A673 (cell line): ENCODE results near the gene C1orf94. TPM values are rescaled to one million over a fixed set of nuclear protein-coding genes. Genes with fewer than 3 reads are reported as not detected.
A peak's percentile ranks its signal among the peaks of the same experiment; 100 is the strongest.

Source experiments
- BruUV-seq: library from RNA; stranded (reverse); fragments of 400-500 nt; replicated peaks from 2 replicates; lab custom pipeline; 2021; lab: Mats Ljungman, UMichigan
- CTCF ChIA-PET: fragments of 300-600 bp; sonication (Branson Sonifier 250); formaldehyde crosslinking; loops from one replicate; lab custom pipeline; 2022; ENCODE audit warnings: antibody characterized with exemption; lab: Charles Lee
- POLR2A ChIA-PET: fragments of 300-600 bp; sonication (Branson Sonifier 250); formaldehyde crosslinking; loops from one replicate; lab custom pipeline; 2022; ENCODE audit warnings: antibody characterized with exemption; ENCODE audit not compliant: low non-redundant PET; lab: Charles Lee
- DNase-seq: peaks from one replicate; pipeline ENCODE4 v3.0.0-alpha.2; 2015; ENCODE audit warnings: low spot score
- H3K27ac ChIP-seq: fragments of 200-600 bp; sonication (generic); 2 replicates; pipeline ENCODE4 v1.5.1; 2016; ENCODE audit warnings: mixed run types, low read depth, mild to moderate bottlenecking, mixed read lengths, antibody characterized with exemption, low read length; ENCODE audit not compliant: poor library complexity, severe bottlenecking
- H3K27me3 ChIP-seq: fragments of 200-600 bp; sonication (generic); replicated peaks from 2 replicates; pipeline ENCODE4 v1.6.1; 2017; ENCODE audit warnings: mixed run types, low read depth, mild to moderate bottlenecking, mixed read lengths, antibody characterized with exemption, low read length; ENCODE audit not compliant: insufficient read depth, poor library complexity
- H3K36me3 ChIP-seq: fragments of 200-600 bp; sonication (generic); 2 replicates; pipeline ENCODE4 v1.6.1; 2016; ENCODE audit warnings: mixed run types, mild to moderate bottlenecking, mixed read lengths, antibody characterized with exemption, low read length; ENCODE audit not compliant: insufficient read depth, poor library complexity, severe bottlenecking
- H3K4me1 ChIP-seq: fragments of 200-600 bp; sonication (generic); 2 replicates; pipeline ENCODE4 v1.6.1; 2017; ENCODE audit warnings: mixed run types, mild to moderate bottlenecking, mixed read lengths, antibody characterized with exemption, low read length; ENCODE audit not compliant: insufficient read depth, poor library complexity, severe bottlenecking
- H3K4me3 ChIP-seq: fragments of 200-600 bp; sonication (generic); 2 replicates; pipeline ENCODE4 v1.5.1; 2016; ENCODE audit warnings: low read depth, mixed run types, mild to moderate bottlenecking, mixed read lengths, low read length; ENCODE audit not compliant: poor library complexity, severe bottlenecking
- H3K9me3 ChIP-seq: fragments of 200-600 bp; sonication (generic); 2 replicates; pipeline ENCODE4 v1.6.1; 2016; ENCODE audit warnings: mixed run types, low read depth, mild to moderate bottlenecking, mixed read lengths, antibody characterized with exemption, low read length; ENCODE audit not compliant: poor library complexity, severe bottlenecking
- CTCF ChIP-seq: fragments of 300-800, 200-600 bp; sonication (generic); conservative IDR thresholded peaks from 2 replicates; pipeline ENCODE4 v1.5.1; 2017; ENCODE audit warnings: low read depth, mild to moderate bottlenecking, antibody characterized with exemption, low read length, moderate library complexity, mixed read lengths
- EZH2 ChIP-seq: fragments of 200-600 bp; sonication (generic); IDR thresholded peaks from 2 replicates; pipeline ENCODE4 v1.6.1; 2017; ENCODE audit warnings: borderline replicate concordance, low read depth, mild to moderate bottlenecking, mixed read lengths, antibody characterized with exemption, low read length; ENCODE audit not compliant: poor library complexity, severe bottlenecking
- intact Hi-C: fragments of 100-400 bp; cut with micrococcal nuclease; formaldehyde crosslinking; loops from one replicate; pipeline ENCODE4 v1.10.0; 2022; ENCODE audit not compliant: unreplicated experiment
- total RNA-seq: library from RNA; stranded (reverse); gene quantifications from 2 replicates; pipeline ENCODE4 v1.2.3, GENCODE V29; 2021

The C1orf94 gene
- total RNA-seq, 1 experiment from 2014 or later: 0.34 TPM

- peak; percentile 28 for DNase-seq
- Histone ChIP-seq H3K27ac (no peak overlapping the region), H3K36me3 (no peaks in the 10 kb centered on the region), H3K4me1 (peaks cover 10% of the 10 kb centered on the region), H3K4me3 (peak overlapping the region; percentile 23), H3K9me3 (no peaks in the 10 kb centered on the region), H3K27me3 (peaks cover 54% of the 10 kb centered on the region)
- BruUV-seq: no TSS peak
- TF ChIP-seq EZH2 (no peak), CTCF (no peak)
- CTCF ChIA-PET: no interaction called here
- POLR2A ChIA-PET: no interaction called here
- intact Hi-C loops: loop anchor here (10.0 kb wide), 1 partner anchor 429 kb away; no protein-coding TSS in a partner anchor
Measured at GRCh38 chr1:34166191-34166624, 10.5 kb upstream of the C1orf94 start.

GRCh38 chr1:34166625-34167361 is 9.9 kb upstream of the C1orf94 start:
- peaks cover 51% of the 10 kb centered on the region for H3K27me3 ChIP-seq

GRCh38 chr1:34167389-34167788 is 9.3 kb upstream of the C1orf94 start:
- no TSS peak for BruUV-seq

More at GRCh38 chr1:34166625-34167361, 9.9 kb upstream of the C1orf94 start:
- DNase-seq: peak; percentile 65
- no peak overlapping the region for H3K27ac ChIP-seq
- no peak for TF ChIP-seq CTCF
- no peak for TF ChIP-seq EZH2
- POLR2A ChIA-PET: no interaction called here
- CTCF ChIA-PET: no interaction called here
- BruUV-seq: no TSS peak
- peaks cover 10% of the 10 kb centered on the region for H3K4me1 ChIP-seq
- no peaks in the 10 kb centered on the region for H3K9me3 ChIP-seq
- peak overlapping the region; percentile 23 for H3K4me3 ChIP-seq
- intact Hi-C loops: loop anchor here (10.0 kb wide), 1 partner anchor 428 kb away; no protein-coding TSS in a partner anchor
- H3K36me3 ChIP-seq: no peaks in the 10 kb centered on the region

More at GRCh38 chr1:34167389-34167788, 9.3 kb upstream of the C1orf94 start:
- Histone ChIP-seq H3K4me1 (peaks cover 10% of the 10 kb centered on the region), H3K27ac (no peak overlapping the region), H3K27me3 (peaks cover 51% of the 10 kb centered on the region), H3K9me3 (no peaks in the 10 kb centered on the region), H3K36me3 (no peaks in the 10 kb centered on the region), H3K4me3 (no peak overlapping the region)
- ChIA-PET CTCF (no interaction called here), POLR2A (no interaction called here)
- intact Hi-C loops: loop anchor here (10.0 kb wide), 1 partner anchor 427 kb away; no protein-coding TSS in a partner anchor
- TF ChIP-seq EZH2: no peak
- no peak for TF ChIP-seq CTCF
- no peak for DNase-seq
